ENCODE data around the gene CLCNKB. TPM values are rescaled to one million over a fixed set of nuclear protein-coding genes. Genes with fewer than 3 reads are reported as not detected.
"Not testable (repeated sequence)": the region's sequence is repeated elsewhere in the genome, so short reads cannot be mapped to it uniquely, and the experiment has no call there.

Gene CLCNKB
- 0.95 TPM for total RNA-seq
- 0.10 TPM for polyA plus RNA-seq

DNA sequence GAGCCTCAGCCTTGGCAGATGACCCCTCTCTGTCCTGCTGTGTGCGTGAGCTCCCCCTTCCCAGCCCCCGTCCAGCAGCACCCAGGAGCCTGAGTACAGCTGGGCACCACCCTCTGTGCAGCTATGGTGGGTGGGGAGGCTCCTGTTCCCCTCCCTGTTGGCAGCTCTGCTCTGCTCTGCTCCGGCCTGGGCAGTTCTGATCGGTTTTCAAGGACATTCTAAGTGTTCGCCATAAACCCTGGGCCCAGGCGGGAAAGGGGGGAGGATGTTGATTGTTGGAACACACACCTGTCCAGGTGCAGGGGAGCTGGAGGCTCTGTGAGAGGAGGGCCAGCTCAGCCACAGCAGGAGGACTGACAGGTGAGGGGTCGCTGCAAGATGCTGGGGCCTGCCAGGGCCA lies at the start of gene CLCNKB:
TSS of gene CLCNKB (plus strand) at position 262 of the 400 bp plus-strand sequence. CDS start 711 bp downstream, outside the sequence.
- WGBS = 85% methylated on average over 7 of the region's 7 CpGs
- no peaks in the 10 kb centered on the region for H3K4me1 ChIP-seq (ENCODE audit: insufficient read depth)
- no peak within 1 kb of the TSS for H3K27ac ChIP-seq (ENCODE audit: low read depth)
- no peak within 1 kb of the TSS for H3K4me3 ChIP-seq (ENCODE audit: low read depth, low read length)
- no peak for DNase-seq (ENCODE audit: extremely low spot score)
- H3K36me3 ChIP-seq (ENCODE audit: insufficient read depth) = no peaks in the 10 kb centered on the region

DNA sequence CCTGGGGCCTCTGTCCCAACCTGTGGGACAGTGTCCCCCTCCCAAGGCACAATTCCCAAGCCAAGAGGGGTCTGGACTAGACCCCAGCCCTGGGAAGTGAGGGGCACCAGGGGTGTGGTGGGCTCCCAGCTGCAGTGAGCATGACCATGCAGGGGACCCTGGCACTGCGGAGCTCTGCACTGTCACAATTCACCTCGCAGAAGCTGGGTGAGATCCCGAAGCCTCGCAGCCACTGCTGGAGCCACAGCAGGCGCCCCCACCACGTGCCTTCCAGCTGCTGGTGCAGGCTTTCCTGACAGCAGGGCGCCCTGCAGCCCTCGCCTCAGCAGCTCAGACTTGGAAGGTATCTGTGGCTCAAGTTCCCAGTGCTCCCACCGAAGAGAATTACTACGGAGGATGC lies 49.5 kb upstream of the CLCNKB start:
- WGBS = 91% methylated on average over 10 of the region's 10 CpGs
- Histone ChIP-seq H3K27ac (ENCODE audit: low read depth) (no peak overlapping the region), H3K4me1 (ENCODE audit: insufficient read depth) (no peaks in the 10 kb centered on the region), H3K36me3 (ENCODE audit: insufficient read depth) (no peaks in the 10 kb centered on the region), H3K4me3 (ENCODE audit: low read depth, low read length) (no peak overlapping the region)
- DNase-seq (ENCODE audit: extremely low spot score) = no peak

DNA sequence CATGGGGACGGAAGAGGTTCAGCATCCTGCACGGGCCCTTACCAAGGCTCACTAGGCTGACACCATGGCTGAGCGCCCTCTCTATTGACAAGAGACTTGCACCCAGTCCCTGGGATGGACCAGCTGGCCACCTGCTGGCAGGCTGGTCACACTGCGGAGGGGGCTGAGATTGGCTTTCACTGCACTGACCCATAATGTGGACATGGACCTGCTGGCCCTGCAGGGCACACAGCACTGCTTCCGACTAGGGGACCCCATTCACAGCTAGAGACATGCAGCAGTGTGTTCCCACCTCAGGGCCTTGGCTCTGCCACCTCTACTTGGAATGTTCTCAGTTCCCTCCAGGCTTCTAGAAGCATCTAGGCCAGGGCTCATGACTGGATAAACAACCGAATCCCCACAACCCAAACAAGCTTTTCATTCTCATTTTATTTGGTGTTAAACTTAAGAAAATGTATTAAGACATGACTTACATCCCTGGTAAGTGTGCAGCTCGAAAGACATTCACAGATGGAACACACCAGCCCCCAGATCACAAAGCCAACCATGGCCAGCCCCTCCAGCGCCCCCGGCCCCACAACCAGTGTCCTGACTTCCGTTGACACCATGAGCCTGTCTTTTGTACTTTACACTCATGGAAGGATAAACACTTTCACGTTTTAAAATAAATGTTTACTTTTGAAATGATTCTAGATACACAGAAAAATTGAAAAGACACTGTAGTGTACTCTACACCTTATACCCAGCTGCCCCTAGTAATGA lies 48.8 kb upstream of the CLCNKB start:
- Histone ChIP-seq H3K27ac (ENCODE audit: low read depth) (no peak overlapping the region), H3K4me1 (ENCODE audit: insufficient read depth) (no peaks in the 10 kb centered on the region), H3K36me3 (ENCODE audit: insufficient read depth) (no peaks in the 10 kb centered on the region), H3K4me3 (ENCODE audit: low read depth, low read length) (no peak overlapping the region)
- DNase-seq (ENCODE audit: extremely low spot score) = no peak
- 54% methylated on average over 11 of the region's 11 CpGs for WGBS

DNA sequence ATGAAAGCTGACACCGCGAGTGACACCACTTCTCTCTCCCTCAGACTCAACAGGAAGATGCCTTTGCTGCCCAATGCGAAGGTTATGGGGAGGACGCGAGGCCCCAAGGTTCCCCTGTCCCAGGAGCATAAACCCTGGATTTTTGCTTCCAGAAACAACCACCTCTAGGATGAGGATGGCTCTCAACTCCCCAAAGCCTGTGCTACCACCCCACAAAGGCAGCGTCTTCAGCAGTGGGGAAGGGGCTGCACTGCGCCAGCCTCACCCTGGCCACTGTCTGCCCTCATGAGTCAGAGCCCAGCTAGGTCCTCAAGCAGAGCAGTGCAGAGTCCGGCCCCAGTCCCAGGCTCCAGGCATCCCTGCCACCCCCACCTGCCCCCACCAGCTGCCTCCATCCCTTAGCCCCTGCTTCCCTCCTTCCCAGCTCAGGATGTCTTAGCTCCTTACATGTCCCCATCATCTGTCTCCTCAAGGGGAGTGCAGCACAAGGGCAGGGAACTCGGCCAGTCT lies 46.5 kb upstream of the CLCNKB start:
- no peaks in the 10 kb centered on the region for H3K36me3 ChIP-seq (ENCODE audit: insufficient read depth)
- 76% methylated on average over 9 of the region's 9 CpGs for WGBS
- H3K4me3 ChIP-seq (ENCODE audit: low read depth, low read length) = no peak overlapping the region
- H3K4me1 ChIP-seq (ENCODE audit: insufficient read depth) = no peaks in the 10 kb centered on the region
- DNase-seq (ENCODE audit: extremely low spot score) = no peak
- H3K27ac ChIP-seq (ENCODE audit: low read depth) = no peak overlapping the region

DNA sequence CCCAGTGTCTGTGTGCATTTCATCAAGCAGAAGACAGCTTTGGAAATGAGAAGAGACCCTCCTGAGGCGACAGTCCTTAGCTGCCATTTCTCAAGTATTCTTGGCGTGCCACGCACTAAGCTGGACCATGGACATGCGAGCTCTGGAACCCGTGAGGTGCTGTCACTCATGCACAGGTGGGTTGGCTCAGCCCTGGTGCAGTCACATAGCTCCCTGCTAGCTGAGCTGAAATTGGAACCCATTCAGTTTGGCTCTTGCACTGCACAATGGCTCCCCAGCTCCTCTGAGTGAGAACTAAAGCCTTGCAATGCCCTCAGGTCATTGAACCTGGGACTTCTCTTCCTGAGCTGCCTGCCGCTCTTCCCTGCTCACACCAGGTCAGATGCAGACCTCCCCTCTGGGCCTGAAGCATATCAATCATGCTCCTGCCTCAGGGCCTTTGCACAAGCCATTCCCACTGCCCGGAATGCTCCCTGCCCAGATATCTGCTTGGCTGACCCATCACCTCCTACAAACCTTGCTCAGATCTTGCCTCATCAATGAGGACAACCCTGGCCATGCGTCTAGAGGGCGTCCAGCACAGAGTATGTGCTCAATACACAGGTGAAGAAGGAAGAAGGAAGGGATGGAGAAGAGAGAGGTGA lies 45.8 kb upstream of the CLCNKB start:
- Histone ChIP-seq H3K36me3 (ENCODE audit: insufficient read depth) (no peaks in the 10 kb centered on the region), H3K4me3 (ENCODE audit: low read depth, low read length) (no peak overlapping the region), H3K27ac (ENCODE audit: low read depth) (no peak overlapping the region), H3K4me1 (ENCODE audit: insufficient read depth) (no peaks in the 10 kb centered on the region)
- WGBS = 81% methylated on average over 9 of the region's 9 CpGs
- DNase-seq (ENCODE audit: extremely low spot score) = no peak

DNA sequence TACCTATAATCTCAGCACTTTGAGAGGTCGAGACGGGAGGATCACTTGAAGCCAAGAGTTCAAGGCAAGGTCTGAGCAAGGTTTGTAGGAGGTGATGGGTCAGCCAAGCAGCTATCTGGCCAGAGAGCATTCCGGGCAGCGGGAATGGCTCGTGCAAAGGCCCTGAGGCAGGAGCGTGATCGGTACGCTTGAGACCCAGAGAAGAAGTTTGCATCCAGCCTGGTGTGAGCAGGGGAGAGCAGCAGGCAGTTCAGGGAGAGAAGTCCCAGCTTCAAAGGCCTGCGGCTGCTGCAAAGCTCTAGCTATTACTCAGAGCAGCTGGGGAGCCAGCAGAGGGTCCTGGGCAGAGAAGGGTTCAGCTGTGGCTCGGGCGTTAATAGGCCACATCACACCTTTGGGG lies 44.7 kb upstream of the CLCNKB start:
- H3K4me1 ChIP-seq (ENCODE audit: insufficient read depth) = no peaks in the 10 kb centered on the region
- H3K36me3 ChIP-seq (ENCODE audit: insufficient read depth) = no peaks in the 10 kb centered on the region
- DNase-seq (ENCODE audit: extremely low spot score) = no peak
- WGBS = 96% methylated on average over 11 of the region's 11 CpGs
- H3K4me3 ChIP-seq (ENCODE audit: low read depth, low read length) = no peak overlapping the region
- no peak overlapping the region for H3K27ac ChIP-seq (ENCODE audit: low read depth)

DNA sequence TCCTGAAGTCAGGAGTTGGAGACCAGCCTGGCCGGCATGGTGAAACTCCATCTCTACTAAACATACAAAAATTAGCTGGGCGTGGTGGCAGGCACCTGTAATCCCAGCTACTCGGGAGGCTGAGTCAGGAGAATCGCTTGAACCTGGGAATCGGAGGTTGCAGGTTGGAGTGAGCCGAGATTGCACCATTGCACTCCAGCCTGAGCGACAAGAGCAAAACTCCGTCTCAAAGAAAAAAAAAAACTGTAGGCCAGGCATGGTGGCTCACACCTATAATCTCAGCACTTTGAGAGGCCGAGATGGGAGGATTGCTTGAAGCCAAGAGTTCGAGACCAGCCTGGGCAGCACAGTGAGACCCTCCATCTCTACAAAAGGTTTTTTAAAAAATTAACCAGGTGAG lies 42.3 kb upstream of the CLCNKB start:
- H3K4me1 ChIP-seq (ENCODE audit: insufficient read depth); H3K36me3 ChIP-seq (ENCODE audit: insufficient read depth); H3K4me3 ChIP-seq (ENCODE audit: low read depth, low read length); H3K27ac ChIP-seq (ENCODE audit: low read depth); DNase-seq (ENCODE audit: extremely low spot score): not testable (repeated sequence)
- 84% methylated on average over 10 of the region's 10 CpGs for WGBS

DNA sequence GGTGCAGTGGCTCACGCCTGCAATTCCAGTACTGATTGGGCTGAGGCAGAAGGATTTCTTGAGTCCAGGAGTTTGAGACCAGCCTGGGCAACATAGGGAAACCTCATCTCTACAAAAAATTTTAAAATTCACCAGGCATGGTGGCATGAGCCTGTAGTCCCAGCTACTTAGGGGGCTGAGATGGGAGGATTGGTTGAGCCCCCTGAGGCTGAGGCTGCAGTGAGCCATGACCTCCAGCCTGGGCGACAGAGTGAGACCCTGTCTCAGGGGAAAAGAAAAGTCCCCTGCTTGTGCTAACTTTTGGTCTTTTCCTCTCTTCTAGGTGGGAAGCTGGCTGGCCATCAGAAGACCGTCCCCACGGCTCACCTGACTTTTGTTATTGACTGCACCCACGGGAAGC lies 38.0 kb upstream of the CLCNKB start:
- 87% methylated on average over 5 of the region's 5 CpGs for WGBS
- Histone ChIP-seq H3K4me1 (ENCODE audit: insufficient read depth) (no peaks in the 10 kb centered on the region), H3K36me3 (ENCODE audit: insufficient read depth) (no peaks in the 10 kb centered on the region), H3K4me3 (ENCODE audit: low read depth, low read length) (no peak overlapping the region), H3K27ac (ENCODE audit: low read depth) (no peak overlapping the region)
- no peak for DNase-seq (ENCODE audit: extremely low spot score)

DNA sequence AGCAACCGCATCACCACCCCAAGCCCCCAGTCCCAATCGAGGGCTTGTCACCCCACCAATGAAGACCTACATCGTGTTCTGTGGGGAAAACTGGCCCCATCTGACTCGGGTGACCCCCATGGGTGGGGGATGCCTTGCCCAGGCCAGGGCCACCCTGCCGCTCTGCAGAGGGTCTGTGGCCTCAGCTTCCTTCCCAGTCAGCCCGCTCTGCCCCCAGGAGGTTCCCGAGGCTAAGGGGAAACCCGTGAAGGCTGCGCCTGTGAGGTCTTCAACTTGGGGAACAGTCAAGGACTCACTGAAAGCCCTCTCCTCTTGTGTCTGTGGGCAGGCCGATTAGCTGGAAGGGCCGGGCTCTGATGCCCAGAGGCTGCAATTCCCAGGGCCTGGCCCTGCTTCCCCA lies 37.6 kb upstream of the CLCNKB start:
- WGBS = 90% methylated on average over 11 of the region's 11 CpGs
- no peak for DNase-seq (ENCODE audit: extremely low spot score)

DNA sequence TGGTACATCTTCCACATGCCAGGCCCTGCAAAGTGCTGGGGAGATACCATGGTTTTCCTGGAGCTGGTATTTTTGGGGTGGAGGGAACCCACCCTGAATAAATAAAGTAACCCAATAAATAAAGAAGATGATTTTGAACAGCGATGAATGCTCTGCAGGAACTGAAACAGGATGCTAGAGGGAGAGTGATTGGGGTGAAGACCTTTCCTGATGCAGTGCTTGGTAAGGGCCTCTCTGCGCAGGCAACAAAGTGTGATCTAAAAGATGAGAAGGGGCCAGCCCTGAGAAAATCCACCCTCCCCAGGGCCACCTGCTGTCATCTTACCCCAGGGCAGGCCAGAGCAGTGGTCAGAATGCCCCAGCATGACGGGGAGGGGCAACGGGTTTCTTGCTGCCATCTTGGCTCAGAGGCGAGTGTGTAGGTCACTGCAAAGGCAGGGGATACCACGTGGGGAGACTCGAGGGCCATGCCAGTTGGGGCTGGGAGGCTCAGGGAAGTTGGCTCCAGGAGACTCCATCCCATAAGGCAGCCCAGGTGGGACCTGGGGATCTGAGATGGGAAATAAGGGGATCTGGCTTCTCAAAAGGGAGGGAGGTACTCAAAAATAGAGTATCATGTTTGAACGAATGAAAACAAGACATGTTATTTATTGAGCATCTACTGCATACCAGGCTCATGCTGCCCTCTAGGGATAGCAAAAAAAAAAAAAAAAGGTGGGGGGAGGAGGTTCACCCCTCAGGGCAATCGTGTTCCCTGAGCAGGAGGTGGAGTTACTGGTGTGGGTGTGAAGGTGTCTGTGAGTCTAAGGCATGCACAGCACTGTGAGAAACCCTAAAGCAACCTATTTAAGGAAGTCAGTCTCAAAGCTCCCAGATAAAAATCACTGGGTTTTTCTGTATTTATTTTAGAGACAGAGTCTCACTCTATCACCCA lies 36.8 kb upstream of the CLCNKB start:
- Histone ChIP-seq H3K4me3 (ENCODE audit: low read depth, low read length) (no peak overlapping the region), H3K36me3 (ENCODE audit: insufficient read depth) (no peaks in the 10 kb centered on the region), H3K27ac (ENCODE audit: low read depth) (no peak overlapping the region), H3K4me1 (ENCODE audit: insufficient read depth) (no peaks in the 10 kb centered on the region)
- WGBS = 68% methylated on average over 9 of the region's 9 CpGs
- no peak for DNase-seq (ENCODE audit: extremely low spot score)

More for the DNA sequence above, 37.6 kb upstream of the CLCNKB start:
- Histone ChIP-seq H3K4me3 (ENCODE audit: low read depth, low read length) (no peak overlapping the region), H3K4me1 (ENCODE audit: insufficient read depth) (no peaks in the 10 kb centered on the region), H3K36me3 (ENCODE audit: insufficient read depth) (no peaks in the 10 kb centered on the region), H3K27ac (ENCODE audit: low read depth) (no peak overlapping the region)

DNA sequence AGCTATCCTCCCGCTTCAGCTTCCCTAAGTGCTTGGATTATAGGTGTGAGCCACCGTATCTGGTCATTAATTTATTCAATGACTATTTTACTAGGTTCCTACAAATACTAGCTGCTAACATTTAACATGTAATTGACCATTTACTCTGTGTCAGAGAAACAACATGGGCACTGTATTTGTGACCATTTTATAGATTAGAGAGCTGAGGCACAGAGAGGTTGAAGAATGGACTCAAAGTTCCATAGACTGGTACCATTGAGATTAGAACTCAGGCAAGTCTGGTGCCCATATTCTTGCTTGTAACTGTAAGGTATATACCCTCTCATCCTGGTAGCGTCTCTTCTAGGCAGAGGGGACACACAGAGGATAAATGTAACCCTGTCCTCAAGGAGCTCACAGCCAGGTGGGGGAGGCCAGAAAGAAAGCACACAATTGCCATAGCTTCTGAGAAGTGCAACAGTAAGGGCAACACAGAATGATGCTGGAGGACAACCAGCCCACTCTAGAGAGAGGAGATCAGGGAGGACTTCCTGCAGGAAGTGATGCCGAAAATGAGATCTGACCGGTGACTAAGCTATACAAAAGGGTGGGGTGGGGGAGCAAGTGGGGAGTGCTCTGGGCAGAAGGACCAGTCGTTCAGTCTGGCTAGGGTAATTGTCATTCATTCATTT lies 35.8 kb upstream of the CLCNKB start:
- H3K4me1 ChIP-seq (ENCODE audit: insufficient read depth) = no peaks in the 10 kb centered on the region
- DNase-seq (ENCODE audit: extremely low spot score) = no peak
- no peak overlapping the region for H3K4me3 ChIP-seq (ENCODE audit: low read depth, low read length)
- no peak overlapping the region for H3K27ac ChIP-seq (ENCODE audit: low read depth)
- H3K36me3 ChIP-seq (ENCODE audit: insufficient read depth) = no peaks in the 10 kb centered on the region
- 86% methylated on average over 6 of the region's 6 CpGs for WGBS

DNA sequence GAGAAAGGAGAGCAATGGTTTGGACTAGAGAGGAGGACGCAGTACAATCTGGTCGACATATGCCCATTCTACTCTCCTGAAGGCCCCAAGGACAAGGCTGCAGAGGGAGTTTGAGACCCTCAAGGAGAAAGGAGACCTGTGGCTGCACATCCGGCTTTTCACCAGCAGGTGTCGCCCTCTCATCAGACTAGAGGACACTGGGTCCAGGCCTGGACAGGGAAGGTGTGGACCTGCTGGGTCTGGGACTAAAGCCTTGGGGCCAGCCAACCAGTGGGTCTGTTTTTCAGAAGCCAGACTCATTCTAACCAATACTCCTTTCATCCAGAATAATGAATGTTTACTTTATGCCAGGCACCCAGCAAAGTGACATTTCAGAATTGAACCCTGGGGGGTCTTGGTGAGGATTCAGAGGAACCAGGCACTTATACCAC lies 34.5 kb upstream of the CLCNKB start:
- WGBS = 2% methylated on average over 4 of the region's 4 CpGs

DNA sequence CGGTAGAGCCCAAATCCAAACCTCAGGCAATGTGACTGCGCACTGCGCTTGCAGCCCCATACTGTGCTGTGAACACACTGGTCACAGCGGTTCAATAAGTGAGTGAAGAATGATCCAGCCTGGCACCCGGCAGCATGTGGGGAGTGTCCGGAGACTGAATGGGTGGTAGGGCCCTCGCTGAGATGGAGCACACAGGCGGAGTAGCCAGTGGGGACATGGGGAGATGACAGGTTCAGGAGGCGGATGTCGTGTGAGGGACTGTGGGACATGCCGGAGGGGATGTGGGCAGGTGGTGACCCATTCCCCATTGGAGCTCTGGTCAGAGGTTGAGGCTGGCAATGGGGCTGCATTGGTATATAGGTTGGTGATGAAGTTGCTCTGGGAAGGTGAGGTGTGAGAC lies 33.9 kb upstream of the CLCNKB start:
- Histone ChIP-seq H3K27ac (ENCODE audit: low read depth) (no peak overlapping the region), H3K36me3 (ENCODE audit: insufficient read depth) (no peaks in the 10 kb centered on the region), H3K4me1 (ENCODE audit: insufficient read depth) (no peaks in the 10 kb centered on the region), H3K4me3 (ENCODE audit: low read depth, low read length) (no peak overlapping the region)
- DNase-seq (ENCODE audit: extremely low spot score) = no peak
- WGBS = 91% methylated on average over 11 of the region's 11 CpGs

More for the DNA sequence above, 34.5 kb upstream of the CLCNKB start:
- Histone ChIP-seq H3K4me3 (ENCODE audit: low read depth, low read length) (no peak overlapping the region), H3K27ac (ENCODE audit: low read depth) (no peak overlapping the region), H3K36me3 (ENCODE audit: insufficient read depth) (no peaks in the 10 kb centered on the region), H3K4me1 (ENCODE audit: insufficient read depth) (no peaks in the 10 kb centered on the region)
- no peak for DNase-seq (ENCODE audit: extremely low spot score)

Measured in urinary bladder (tissue), 4 donors.